Dendritic cell treated with granulocyte-macrophage colony-stimulating factor and Interleukin-4, amounts not matched to agents 40 ng/mL and 50 ng/mL, for 4 days (primary cell): Measurements from ENCODE around the gene SNX7.

Experiments used
- H3K27ac Mint-ChIP-seq: one replicate; pipeline ENCODE4 v1.8.0; 2022; ENCODE audit warnings: mild to moderate bottlenecking, mixed read lengths
- H3K27me3 Mint-ChIP-seq: one replicate; pipeline ENCODE4 v1.8.0; 2022; ENCODE audit warnings: mild to moderate bottlenecking, mixed read lengths
- H3K36me3 Mint-ChIP-seq: one replicate; pipeline ENCODE4 v1.8.0; 2022; ENCODE audit warnings: low read depth, mixed read lengths
- H3K4me1 Mint-ChIP-seq: one replicate; pipeline ENCODE4 v1.8.0; 2022; ENCODE audit warnings: low read depth, mixed read lengths
- H3K4me3 Mint-ChIP-seq: one replicate; pipeline ENCODE4 v1.8.0; 2022; ENCODE audit warnings: mild to moderate bottlenecking, moderate library complexity, mixed read lengths
- H3K9me3 Mint-ChIP-seq: one replicate; pipeline ENCODE4 v1.8.0; 2022; ENCODE audit warnings: mixed read lengths
- intact Hi-C: fragments of 100-400 bp; cut with micrococcal nuclease; formaldehyde crosslinking; loops from one replicate; pipeline ENCODE4 v1.15.0; 2022

The SNX7 gene

GRCh38 chr1:98764485-98764884, 103.0 kb downstream of the SNX7 start:
- H3K9me3 Mint-ChIP-seq = no peaks in the 10 kb centered on the region
- no peaks in the 10 kb centered on the region for H3K27me3 Mint-ChIP-seq
- no peak overlapping the region for H3K27ac Mint-ChIP-seq
- peaks cover 29% of the 10 kb centered on the region for H3K4me1 Mint-ChIP-seq
- no peaks in the 10 kb centered on the region for H3K36me3 Mint-ChIP-seq
- H3K4me3 Mint-ChIP-seq = no peak overlapping the region
- intact Hi-C loops = no loop called here

- H3K4me3 Mint-ChIP-seq = no peak overlapping the region
- H3K27ac Mint-ChIP-seq = peak overlapping the region; percentile 77
Measured at GRCh38 chr1:98766255-98766654, 104.7 kb downstream of the SNX7 start.

GRCh38 chr1:98769162-98769561, 107.6 kb downstream of the SNX7 start:
- Mint-ChIP-seq H3K4me3 (no peak overlapping the region), H3K27me3 (no peaks in the 10 kb centered on the region), H3K36me3 (no peaks in the 10 kb centered on the region), H3K9me3 (no peaks in the 10 kb centered on the region), H3K4me1 (peaks cover 24% of the 10 kb centered on the region), H3K27ac (no peak overlapping the region)
- intact Hi-C loops = no loop called here

More at GRCh38 chr1:98766255-98766654, 104.7 kb downstream of the SNX7 start:
- H3K9me3 Mint-ChIP-seq = no peaks in the 10 kb centered on the region
- H3K36me3 Mint-ChIP-seq = no peaks in the 10 kb centered on the region
- no peaks in the 10 kb centered on the region for H3K27me3 Mint-ChIP-seq
- intact Hi-C loops = no loop called here
- peaks cover 27% of the 10 kb centered on the region for H3K4me1 Mint-ChIP-seq

- H3K36me3 Mint-ChIP-seq = no peaks in the 10 kb centered on the region
- H3K4me1 Mint-ChIP-seq = no peaks in the 10 kb centered on the region
- no peak overlapping the region for H3K4me3 Mint-ChIP-seq
- H3K27ac Mint-ChIP-seq = no peak overlapping the region
- peaks cover 28% of the 10 kb centered on the region for H3K9me3 Mint-ChIP-seq
- intact Hi-C loops = no loop called here
- no peaks in the 10 kb centered on the region for H3K27me3 Mint-ChIP-seq
Measured at GRCh38 chr1:98781906-98782305, 120.4 kb downstream of the SNX7 start.

DNA sequence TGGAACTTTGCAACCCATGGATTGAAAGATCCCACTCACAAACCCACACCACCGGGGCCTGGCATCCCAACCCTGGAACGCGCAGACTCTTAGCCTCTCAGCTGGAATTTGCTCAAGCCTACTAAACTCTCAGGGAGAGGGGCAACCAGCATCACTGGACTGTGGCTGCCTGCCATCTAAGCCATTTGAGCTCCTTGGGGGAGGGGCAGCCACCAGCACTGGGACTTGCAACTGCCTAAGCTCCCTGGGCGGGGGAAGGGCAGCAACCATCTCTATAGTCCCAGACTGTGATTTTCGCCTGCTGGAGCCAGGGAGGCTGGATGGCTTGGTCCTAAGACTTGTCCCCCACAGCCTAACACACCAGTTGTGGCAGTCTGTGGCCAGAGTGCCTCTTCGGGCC, 122.3 kb downstream of the SNX7 start:
- intact Hi-C loops = no loop called here
- Mint-ChIP-seq H3K4me3 (no peak overlapping the region), H3K9me3 (peaks cover 33% of the 10 kb centered on the region), H3K27ac (no peak overlapping the region), H3K4me1 (no peaks in the 10 kb centered on the region), H3K36me3 (no peaks in the 10 kb centered on the region), H3K27me3 (peaks cover 2% of the 10 kb centered on the region)

DNA sequence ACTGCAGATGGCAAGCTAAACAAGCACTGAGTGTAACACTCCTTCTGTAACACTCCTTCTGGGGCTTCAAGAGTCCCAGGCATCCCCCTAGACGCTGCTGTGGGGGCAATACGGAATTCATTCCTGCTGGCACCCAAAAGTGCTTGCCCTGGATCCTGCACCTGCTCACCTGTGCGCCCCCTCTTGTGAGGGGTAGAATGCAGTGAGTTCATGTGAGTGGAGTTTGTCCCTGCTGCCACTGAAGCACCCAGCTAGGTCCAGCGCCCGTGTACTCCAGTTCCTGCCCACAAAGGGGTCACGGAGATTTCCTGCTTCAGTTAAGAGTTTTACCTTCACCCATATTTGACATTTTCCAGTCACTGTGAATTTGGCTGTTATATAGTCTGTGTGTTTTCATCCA, 130.0 kb downstream of the SNX7 start:
- H3K27me3 Mint-ChIP-seq = peaks cover 4% of the 10 kb centered on the region
- no peak overlapping the region for H3K27ac Mint-ChIP-seq
- H3K9me3 Mint-ChIP-seq = peaks cover 9% of the 10 kb centered on the region
- H3K4me3 Mint-ChIP-seq = no peak overlapping the region
- intact Hi-C loops = loop anchor here (5.0 kb wide), 1 partner anchor 691 kb away; no protein-coding TSS in a partner anchor
- H3K4me1 Mint-ChIP-seq = no peaks in the 10 kb centered on the region
- H3K36me3 Mint-ChIP-seq = no peaks in the 10 kb centered on the region

GRCh38 chr1:98792123-98792522, 130.6 kb downstream of the SNX7 start:
- Mint-ChIP-seq H3K27me3 (peaks cover 3% of the 10 kb centered on the region), H3K27ac (no peak overlapping the region)

DNA sequence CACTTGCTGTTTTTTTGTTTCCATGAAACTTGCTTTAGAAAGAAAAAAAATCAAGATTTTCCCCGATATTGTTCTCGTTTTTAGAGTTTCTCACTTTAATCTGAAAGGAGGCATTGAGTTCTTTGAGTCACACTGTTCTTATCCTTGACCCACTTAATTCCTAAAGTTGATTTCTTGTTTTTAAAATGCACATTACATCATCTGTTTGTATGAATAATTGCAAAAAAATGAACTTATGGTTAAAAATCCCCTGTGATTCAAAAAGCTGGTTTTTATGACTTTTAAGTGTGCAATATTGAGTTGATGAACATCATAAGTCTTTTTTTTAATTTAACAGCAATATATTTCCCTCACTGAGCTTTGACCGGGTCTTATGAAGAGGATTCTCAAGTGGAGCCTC, 131.6 kb downstream of the SNX7 start:
- Mint-ChIP-seq H3K27me3 (peaks cover 2% of the 10 kb centered on the region), H3K36me3 (no peaks in the 10 kb centered on the region), H3K4me3 (no peak overlapping the region), H3K4me1 (no peaks in the 10 kb centered on the region), H3K9me3 (no peaks in the 10 kb centered on the region), H3K27ac (no peak overlapping the region)
- intact Hi-C loops = loop anchor here (5.0 kb wide), 1 partner anchor 689 kb away; no protein-coding TSS in a partner anchor

More at GRCh38 chr1:98792123-98792522, 130.6 kb downstream of the SNX7 start:
- Mint-ChIP-seq H3K4me1 (no peaks in the 10 kb centered on the region), H3K4me3 (no peak overlapping the region), H3K9me3 (peaks cover 3% of the 10 kb centered on the region), H3K36me3 (no peaks in the 10 kb centered on the region)
- intact Hi-C loops = loop anchor here (5.0 kb wide), 1 partner anchor 690 kb away; no protein-coding TSS in a partner anchor

GRCh38 chr1:98794196-98794886, 132.8 kb downstream of the SNX7 start:
- H3K27ac Mint-ChIP-seq = no peak overlapping the region
- H3K36me3 Mint-ChIP-seq = no peaks in the 10 kb centered on the region
- H3K27me3 Mint-ChIP-seq = peaks cover 2% of the 10 kb centered on the region
- no peaks in the 10 kb centered on the region for H3K4me1 Mint-ChIP-seq
- no peaks in the 10 kb centered on the region for H3K9me3 Mint-ChIP-seq
- no peak overlapping the region for H3K4me3 Mint-ChIP-seq
- intact Hi-C loops = loop anchor here (5.0 kb wide), 1 partner anchor 688 kb away; no protein-coding TSS in a partner anchor

- Mint-ChIP-seq H3K4me1 (no peaks in the 10 kb centered on the region), H3K27ac (no peak overlapping the region), H3K4me3 (no peak overlapping the region), H3K9me3 (no peaks in the 10 kb centered on the region), H3K27me3 (peaks cover 2% of the 10 kb centered on the region), H3K36me3 (no peaks in the 10 kb centered on the region)
- intact Hi-C loops = no loop called here
Measured at GRCh38 chr1:98796049-98796448, 134.5 kb downstream of the SNX7 start.

- H3K9me3 Mint-ChIP-seq = no peaks in the 10 kb centered on the region
- no peaks in the 10 kb centered on the region for H3K36me3 Mint-ChIP-seq
- H3K27me3 Mint-ChIP-seq = peaks cover 2% of the 10 kb centered on the region
- no peak overlapping the region for H3K27ac Mint-ChIP-seq
- H3K4me3 Mint-ChIP-seq = no peak overlapping the region
- H3K4me1 Mint-ChIP-seq = no peaks in the 10 kb centered on the region
- intact Hi-C loops = no loop called here
Measured at GRCh38 chr1:98797506-98797905, 136.0 kb downstream of the SNX7 start.
